ENCODE data around the gene KNL1. TPM values are rescaled to one million over a fixed set of nuclear protein-coding genes. Genes with fewer than 3 reads are reported as not detected.

KNL1 gene
- total and polyA plus RNA-seq, 2 of the 8 experiments (the other 6 are each of a cell fraction or from before 2014, with no cell fraction given): 4.4 to 22.5 TPM

- TF ChIP-seq CREB1 (IDR thresholded peaks at IDR 0.05): no peak
- no peak for TF ChIP-seq HDAC2 (IDR thresholded peaks at IDR 0.05; ENCODE audit: borderline replicate concordance in 1 of 2, low read depth in 2 of 2, low read length in 2 of 2)
Observed at GRCh38 chr15:40688932-40689799, 95.1 kb downstream of the KNL1 start (continued).

All from H1 (cell line).